Gastrocnemius medialis (tissue), 4 donors: ENCODE data around the gene OGFOD2. TPM values are rescaled to one million over a fixed set of nuclear protein-coding genes. Genes with fewer than 3 reads are reported as not detected.
A peak's percentile ranks its signal among the peaks of the same experiment; 100 is the strongest.

Experiments used
- ATAC-seq, 2 donors: fragments of 150-250 bp; one replicate each; pipeline ENCODE4 v1.9.1; 2016
- DNase-seq, 2 donors: peaks; one replicate each; pipeline ENCODE4 v3.0.0-alpha.2; 2019
- H3K27ac ChIP-seq, 4 donors: fragments of 200-600 bp; sonication (generic); 1 replicate in 1 of 4; 2 replicates in 3 of 4; pipeline ENCODE4 v1.5.1; 2016 to 2018; ENCODE audit warnings: mild to moderate bottlenecking in 2 of 4, moderate library complexity in 1 of 4
- H3K27me3 ChIP-seq, 3 donors: fragments of 200-600 bp; sonication (generic) in 2 of 3; 1 replicate in 1 of 3; 2 replicates in 2 of 3; pipeline versions ENCODE4 v1.5.1 to v1.6.0; 2016 to 2019; ENCODE audit warnings: mild to moderate bottlenecking in 1 of 3, moderate library complexity in 1 of 3
- H3K36me3 ChIP-seq, 2 donors: fragments of 200-600 bp; sonication (generic) in 1 of 2; one replicate each; pipeline ENCODE4 v1.5.1; 2017 to 2018
- H3K4me1 ChIP-seq, 2 donors: fragments of 200-600 bp; sonication (generic) in 1 of 2; one replicate each; pipeline ENCODE4 v1.5.1; 2016 to 2017; ENCODE audit warnings: mild to moderate bottlenecking in 2 of 2
- H3K4me3 ChIP-seq, 4 donors: fragments of 200-600 bp; sonication (generic) in 3 of 4; 1 replicate in 1 of 4; 2 replicates in 3 of 4; pipeline ENCODE4 v1.5.1; 2016 to 2019; ENCODE audit warnings: mild to moderate bottlenecking in 2 of 4
- H3K9me3 ChIP-seq, 3 donors: fragments of 200-600 bp; sonication (generic) in 2 of 3; 1 replicate in 1 of 3; 2 replicates in 2 of 3; pipeline ENCODE4 v1.5.1; 2016 to 2019
- CTCF ChIP-seq, 5 experiments: fragments of 450-650 bp in 3 of 5; fragments of 200-600 bp in 2 of 5; sonication (generic) in 2 of 5; IDR thresholded peaks in 4 of 5; conservative IDR thresholded peaks in 1 of 5; 1 replicate in 4 of 5; 2 replicates in 1 of 5; pipeline ENCODE4 v1.5.1; 2016 to 2019; ENCODE audit warnings: antibody characterized with exemption in 5 of 5, mild to moderate bottlenecking in 3 of 5, moderate library complexity in 3 of 5
- POLR2A ChIP-seq, 2 donors: fragments of 450-650 bp; IDR thresholded peaks; one replicate each; pipeline ENCODE4 v1.6.1; 2017; ENCODE audit warnings: antibody characterized with exemption in 2 of 2, mild to moderate bottlenecking in 2 of 2, moderate library complexity in 2 of 2
- in situ Hi-C, 4 donors: fragments of 200-750 bp; cut with MboI; loops; one replicate each; pipeline versions ENCODE4 v1.15.0 to v1.8.0; 2017; ENCODE audit warnings: low sequenced_read_pairs in 4 of 4
- intact Hi-C: fragments of 100-400 bp; cut with DNase I; formaldehyde crosslinking; loops from one replicate; pipeline ENCODE4 v1.15.1; 2023; ENCODE audit warnings: low total_unique reads
- total RNA-seq, 4 donors: library from RNA; depleted of rRNA; stranded (reverse); fragments of >200 nt; gene quantifications; one replicate each; pipeline versions ENCODE4 v1.1.0 to v1.2.3, GENCODE V29; 2016

Gene OGFOD2
- total RNA-seq, 4 donors from 2014 or later = 3.2 to 11.7 (median 7.8) TPM

- ATAC-seq = peak; percentile 97 to 98
- peaks cover 24 to 37% of the 10 kb centered on the region in 2 donors for H3K4me1 ChIP-seq
- no peaks in the 10 kb centered on the region for H3K36me3 ChIP-seq
- H3K27ac ChIP-seq = peak overlapping the region; percentile 96 to 100 (median 98)
- TF ChIP-seq CTCF (IDR thresholded peaks at IDR 0.05 in 4 of 5, conservative IDR thresholded peaks at IDR 0.05 in 1 of 5) = peak in 1 of 5 experiments; percentile 12
- TF ChIP-seq POLR2A (IDR thresholded peaks at IDR 0.05) = no peak
- no peaks in the 10 kb centered on the region for H3K9me3 ChIP-seq
- intact Hi-C loops = loop anchor here (2.0 to 10.0 kb wide), 3 partner anchors 78 to 390 kb away; partner anchors contain the start of genes MPHOSPH9, MTRFR, SBNO1 and VPS37B
- in situ Hi-C loops = loop anchor here in 1 of 4 donors (10.0 kb wide), 1 partner anchor 260 kb away; the partner anchor contains the start of genes MPHOSPH9 and MTRFR
- peak overlapping the region; percentile 85 to 100 (median 91) for H3K4me3 ChIP-seq
- no peaks in the 10 kb centered on the region for H3K27me3 ChIP-seq
- peak; percentile 97 for DNase-seq
Measured at GRCh38 chr12:122974274-122974891, 661 bp upstream of the OGFOD2 start.

GRCh38 chr12:122975790-122976647 is 975 bp downstream of the OGFOD2 start:
- peak overlapping the region; percentile 96 to 100 (median 98) for H3K27ac ChIP-seq
- intact Hi-C loops (loop anchor here (2.0 to 10.0 kb wide), 4 partner anchors 79 to 389 kb away; partner anchors contain the start of genes MPHOSPH9, MTRFR, PITPNM2 and SBNO1), in situ Hi-C loops (loop anchor here in 1 of 4 donors (10.0 kb wide), 1 partner anchor 259 kb away; the partner anchor contains the start of genes MPHOSPH9 and MTRFR)
- H3K36me3 ChIP-seq = no peaks in the 10 kb centered on the region
- no peaks in the 10 kb centered on the region for H3K9me3 ChIP-seq
- DNase-seq = no peak
- H3K4me3 ChIP-seq = peak overlapping the region; percentile 85 to 100 (median 91)
- peaks cover 33 to 46% of the 10 kb centered on the region in 2 donors for H3K4me1 ChIP-seq
- ATAC-seq = no peak
- H3K27me3 ChIP-seq = no peaks in the 10 kb centered on the region
- TF ChIP-seq POLR2A (IDR thresholded peaks at IDR 0.05) (no peak), CTCF (IDR thresholded peaks at IDR 0.05 in 4 of 5, conservative IDR thresholded peaks at IDR 0.05 in 1 of 5) (no peak)

DNA sequence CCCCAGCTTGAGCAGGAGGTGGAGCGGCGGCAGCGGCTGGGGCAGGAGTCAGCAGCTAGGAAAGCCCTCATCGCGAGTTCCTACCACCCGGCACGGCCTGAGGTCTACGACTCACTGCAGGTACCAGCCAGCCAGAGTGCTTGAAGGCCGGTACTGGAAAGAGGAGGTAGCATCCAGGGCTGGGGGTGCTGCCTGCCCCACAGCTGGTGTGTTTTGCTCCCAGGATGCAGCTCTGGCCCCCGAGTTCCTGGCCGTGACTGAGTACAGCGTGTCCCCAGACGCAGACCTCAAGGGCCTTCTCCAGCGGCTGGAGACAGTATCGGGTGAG is 1.6 kb downstream of the OGFOD2 start:
- Histone ChIP-seq H3K4me1 (peaks cover 37 to 51% of the 10 kb centered on the region in 2 donors), H3K9me3 (no peaks in the 10 kb centered on the region), H3K27ac (peak overlapping the region in 2 of 4 donors; percentile 32 to 98), H3K27me3 (no peaks in the 10 kb centered on the region), H3K36me3 (no peaks in the 10 kb centered on the region), H3K4me3 (peak overlapping the region in 3 of 4 donors; percentile 17 to 100 (median 88))
- in situ Hi-C loops (loop anchor here in 1 of 4 donors (10.0 kb wide), 1 partner anchor 258 kb away; the partner anchor contains the start of genes MPHOSPH9 and MTRFR), intact Hi-C loops (loop anchor here (5.0 to 10.0 kb wide), 2 partner anchors 176 to 388 kb away; partner anchors contain the start of genes PITPNM2 and SBNO1)
- DNase-seq = no peak
- TF ChIP-seq CTCF (IDR thresholded peaks at IDR 0.05 in 4 of 5, conservative IDR thresholded peaks at IDR 0.05 in 1 of 5) = no peak
- no peak for TF ChIP-seq POLR2A (IDR thresholded peaks at IDR 0.05)
- ATAC-seq = no peak

DNA sequence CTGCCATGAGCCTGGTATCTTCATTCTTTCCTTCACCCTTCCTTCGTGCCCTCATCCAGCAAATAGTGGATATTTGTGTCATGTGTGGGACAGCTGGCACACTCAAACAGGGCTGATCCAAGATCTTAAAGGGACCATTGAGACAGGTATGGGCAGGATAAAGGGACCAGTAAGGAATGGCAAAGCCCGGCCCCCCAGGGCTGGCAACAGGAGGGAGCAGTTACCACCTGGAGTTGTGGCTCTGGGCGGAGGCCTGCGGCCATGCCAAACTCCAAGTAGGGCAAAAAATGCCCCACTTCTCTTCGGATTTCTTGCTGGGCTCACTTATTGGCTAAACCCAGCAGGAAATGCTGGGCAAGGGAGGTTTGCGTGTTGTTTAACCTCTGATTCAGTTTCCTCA is 2.1 kb downstream of the OGFOD2 start:
- ATAC-seq = no peak
- intact Hi-C loops (loop anchor here (5.0 to 10.0 kb wide), 2 partner anchors 175 to 388 kb away; partner anchors contain the start of genes PITPNM2 and SBNO1), in situ Hi-C loops (loop anchor here in 1 of 4 donors (10.0 kb wide), 1 partner anchor 258 kb away; the partner anchor contains the start of genes MPHOSPH9 and MTRFR)
- no peaks in the 10 kb centered on the region for H3K27me3 ChIP-seq
- H3K9me3 ChIP-seq = no peaks in the 10 kb centered on the region
- peaks cover 0 to under 1% of the 10 kb centered on the region in 2 donors for H3K36me3 ChIP-seq
- H3K27ac ChIP-seq = no peak overlapping the region
- no peak for TF ChIP-seq CTCF (IDR thresholded peaks at IDR 0.05 in 4 of 5, conservative IDR thresholded peaks at IDR 0.05 in 1 of 5)
- no peak for TF ChIP-seq POLR2A (IDR thresholded peaks at IDR 0.05)
- H3K4me1 ChIP-seq = peaks cover 42 to 56% of the 10 kb centered on the region in 2 donors
- H3K4me3 ChIP-seq = peak overlapping the region in 1 of 4 donors; percentile 17
- DNase-seq = no peak
